Hepatocyte (in vitro differentiated cells): ENCODE data around the gene CLDN5.

Experiments used
- CTCF ChIP-seq: fragments of 200-600 bp; sonication (generic); IDR thresholded peaks from 2 replicates; pipeline ENCODE4 v1.5.1; 2016; ENCODE audit warnings: antibody characterized with exemption, mild to moderate bottlenecking; ENCODE audit not compliant: poor library complexity
- EZH2 ChIP-seq: fragments of 200-600 bp; sonication (generic); IDR thresholded peaks from 2 replicates; pipeline ENCODE4 v1.6.1; 2016; ENCODE audit warnings: antibody characterized with exemption, mild to moderate bottlenecking, borderline replicate concordance
- EZH2phosphoT487 ChIP-seq: fragments of 200-600 bp; sonication (generic); IDR thresholded peaks from one replicate; pipeline ENCODE4 v1.6.1; 2018; ENCODE audit warnings: antibody characterized with exemption, mild to moderate bottlenecking, low read depth, moderate library complexity; ENCODE audit not compliant: unreplicated experiment, severe bottlenecking

GRCh38 chr22:19477321-19478044, 46.7 kb downstream of the CLDN5 start:
- TF ChIP-seq CTCF = peak; percentile 30
- no peak for TF ChIP-seq EZH2
- TF ChIP-seq EZH2phosphoT487 = no peak
